GM10847 (cell line): ENCODE measurements around the gene ERAS.

Experiments used
- POLR2A ChIP-seq: IDR thresholded peaks from 2 replicates; pipeline ENCODE4 v1.6.1; 2011; ENCODE audit not compliant: insufficient read length; ENCODE audit errors: extremely low read depth

Gene ERAS

GRCh38 chrX:48815266-48815665 is 11.0 kb upstream of the ERAS start:
- TF ChIP-seq POLR2A: no peak

GRCh38 chrX:48816014-48816810 is 10.1 kb upstream of the ERAS start:
- no peak for TF ChIP-seq POLR2A

DNA sequence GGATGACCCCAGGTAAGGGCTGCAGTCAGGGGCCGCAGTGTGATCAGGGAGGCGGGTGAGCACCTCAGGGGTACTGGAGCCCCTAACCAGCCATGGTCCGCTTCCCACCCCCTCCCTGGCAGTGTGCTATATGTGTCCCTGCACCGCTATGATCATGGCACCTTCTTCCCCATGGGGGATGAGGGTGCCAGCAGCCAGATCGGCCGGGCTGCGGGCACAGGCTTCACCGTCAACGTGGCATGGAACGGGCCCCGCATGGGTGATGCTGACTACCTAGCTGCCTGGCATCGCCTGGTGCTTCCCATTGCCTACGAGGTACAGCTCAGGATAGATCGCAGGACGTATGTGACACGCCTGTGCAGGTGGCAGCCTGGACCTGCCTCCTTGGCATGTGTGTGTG is 8.2 kb upstream of the ERAS start:
- no peak for TF ChIP-seq POLR2A

DNA sequence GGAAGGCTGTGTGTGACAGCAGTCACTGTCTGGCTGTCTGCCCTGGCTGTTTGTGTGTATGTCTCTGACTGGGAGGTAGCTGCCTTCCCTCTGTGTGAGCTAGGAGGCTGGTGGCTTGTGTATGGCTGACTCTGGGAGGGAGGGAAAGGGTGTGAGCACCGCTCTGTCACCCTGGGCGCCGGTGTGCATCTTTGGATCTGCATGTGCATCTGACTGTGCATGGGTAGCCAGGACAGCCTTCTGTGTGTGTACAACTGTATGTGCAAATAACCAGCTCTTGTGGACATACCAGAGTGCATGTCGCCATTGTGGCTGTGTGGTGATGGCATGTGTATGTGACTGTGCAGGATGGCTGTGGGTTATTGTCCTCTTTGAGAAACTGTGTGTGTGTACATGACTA is 7.4 kb upstream of the ERAS start:
- no peak for TF ChIP-seq POLR2A

DNA sequence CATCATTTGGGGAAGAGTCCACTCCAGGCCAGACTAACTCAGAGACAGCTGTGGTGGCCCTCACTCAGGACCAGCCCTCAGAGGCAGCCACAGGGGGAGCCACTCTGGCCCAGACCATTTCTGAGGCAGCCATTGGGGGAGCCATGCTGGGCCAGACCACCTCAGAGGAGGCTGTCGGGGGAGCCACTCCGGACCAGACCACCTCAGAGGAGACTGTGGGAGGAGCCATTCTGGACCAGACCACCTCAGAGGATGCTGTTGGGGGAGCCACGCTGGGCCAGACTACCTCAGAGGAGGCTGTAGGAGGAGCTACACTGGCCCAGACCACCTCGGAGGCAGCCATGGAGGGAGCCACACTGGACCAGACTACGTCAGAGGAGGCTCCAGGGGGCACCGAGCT is 3.3 kb upstream of the ERAS start:
- TF ChIP-seq POLR2A: no peak

GRCh38 chrX:48824066-48824465 is 2.2 kb upstream of the ERAS start:
- no peak for TF ChIP-seq POLR2A

GRCh38 chrX:48826876-48827653 is 752 bp downstream of the ERAS start:
- no peak for TF ChIP-seq POLR2A

DNA sequence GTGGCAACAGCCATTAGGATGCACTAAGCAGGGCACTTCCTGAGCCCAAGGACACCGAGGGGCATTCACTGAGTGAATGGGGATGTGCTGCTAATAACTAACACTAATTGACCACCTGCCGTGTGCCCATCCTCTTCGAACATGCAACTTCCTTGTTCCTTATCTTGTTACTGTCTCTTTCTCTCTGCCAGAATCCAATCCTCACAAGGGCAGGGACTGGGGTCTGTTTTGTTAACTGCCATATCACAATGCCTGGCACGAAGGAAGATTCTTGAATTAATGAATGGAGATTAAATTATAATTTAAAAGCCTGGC is 1.3 kb downstream of the ERAS start:
- TF ChIP-seq POLR2A: no peak

DNA sequence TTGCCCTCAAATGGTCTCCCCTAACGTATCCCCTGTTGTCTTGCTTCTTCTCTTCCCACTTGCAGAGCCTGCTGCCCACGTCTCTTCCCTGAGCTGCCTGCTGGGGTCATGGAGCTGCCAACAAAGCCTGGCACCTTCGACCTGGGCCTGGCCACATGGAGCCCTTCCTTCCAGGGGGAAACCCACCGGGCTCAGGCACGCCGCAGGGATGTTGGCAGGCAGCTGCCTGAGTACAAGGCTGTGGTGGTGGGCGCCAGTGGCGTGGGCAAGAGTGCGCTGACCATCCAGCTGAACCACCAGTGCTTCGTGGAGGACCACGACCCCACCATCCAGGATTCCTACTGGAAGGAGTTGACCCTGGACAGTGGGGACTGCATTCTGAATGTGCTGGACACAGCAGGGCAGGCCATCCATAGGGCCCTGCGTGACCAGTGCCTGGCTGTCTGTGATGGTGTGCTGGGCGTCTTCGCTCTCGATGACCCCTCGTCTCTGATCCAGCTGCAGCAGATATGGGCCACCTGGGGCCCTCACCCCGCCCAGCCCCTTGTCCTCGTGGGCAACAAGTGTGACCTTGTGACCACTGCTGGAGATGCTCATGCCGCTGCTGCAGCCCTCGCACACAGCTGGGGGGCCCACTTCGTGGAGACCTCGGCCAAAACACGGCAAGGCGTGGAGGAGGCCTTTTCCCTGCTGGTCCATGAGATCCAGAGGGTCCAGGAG is 2.9 kb downstream of the ERAS start:
- no peak for TF ChIP-seq POLR2A

DNA sequence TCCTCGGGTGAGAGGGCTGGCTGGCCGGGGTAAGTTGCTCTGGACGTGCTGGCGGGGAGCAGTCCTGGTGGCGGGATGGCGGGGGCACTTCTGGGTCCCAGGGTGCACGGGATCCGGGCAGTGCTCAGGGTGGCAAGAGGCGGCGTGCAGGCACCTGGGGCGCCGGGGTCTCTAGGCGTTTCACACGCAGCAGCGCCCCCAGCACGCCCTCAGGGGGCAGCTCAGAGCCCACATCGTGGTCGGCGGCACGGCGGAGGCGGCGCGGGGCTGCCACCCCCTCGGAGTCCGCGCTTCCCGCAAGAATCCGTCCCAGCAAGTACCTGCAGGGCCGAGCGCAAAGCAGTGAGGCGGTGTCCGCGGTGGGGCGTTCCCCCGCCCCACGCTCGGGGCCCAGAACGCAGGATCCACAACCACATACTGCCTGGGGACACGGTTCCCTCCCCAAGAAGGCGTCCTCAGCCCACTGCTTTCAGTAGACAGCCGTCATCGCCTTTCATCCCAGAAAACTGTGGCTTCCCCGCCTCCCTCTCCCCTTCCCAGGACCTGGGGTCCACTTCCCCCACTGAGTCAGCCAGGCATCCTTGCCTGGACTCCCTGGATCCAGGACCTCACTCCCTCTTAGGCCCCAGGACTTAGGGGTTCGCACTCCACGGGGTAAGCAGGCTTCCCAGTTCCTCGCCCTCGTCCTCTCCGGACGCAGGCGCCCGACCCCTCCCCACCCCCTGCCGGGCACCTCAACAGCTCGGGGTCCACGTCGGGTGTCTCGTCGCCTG is 5.0 kb downstream of the ERAS start:
- no peak for TF ChIP-seq POLR2A

GRCh38 chrX:48831909-48832291 is 5.6 kb downstream of the ERAS start:
- TF ChIP-seq POLR2A: no peak

GRCh38 chrX:48833542-48834138 is 7.3 kb downstream of the ERAS start:
- TF ChIP-seq POLR2A: no peak

DNA sequence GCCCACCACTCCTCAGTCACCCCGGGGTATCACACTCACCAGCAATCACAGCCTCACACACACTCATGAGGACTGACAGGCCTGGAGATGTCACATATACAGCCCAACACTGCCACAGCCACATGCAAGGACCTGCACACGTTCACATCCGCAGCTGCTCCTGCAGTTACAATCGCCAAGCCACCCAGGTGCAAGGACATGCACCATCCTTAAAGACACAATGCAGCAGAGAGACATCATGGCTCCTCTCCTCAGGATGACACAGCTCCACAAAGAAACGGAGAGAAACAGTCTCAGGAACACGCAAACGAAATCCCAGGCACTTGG is 8.0 kb downstream of the ERAS start:
- no peak for TF ChIP-seq POLR2A

GRCh38 chrX:48835524-48836329 is 9.4 kb downstream of the ERAS start, which contains the start of gene PCSK1N:
PCSK1N (minus strand) TSS chrX:48835610; CDS start chrX:48835532, 78 bp downstream.
- no peak for TF ChIP-seq POLR2A

DNA sequence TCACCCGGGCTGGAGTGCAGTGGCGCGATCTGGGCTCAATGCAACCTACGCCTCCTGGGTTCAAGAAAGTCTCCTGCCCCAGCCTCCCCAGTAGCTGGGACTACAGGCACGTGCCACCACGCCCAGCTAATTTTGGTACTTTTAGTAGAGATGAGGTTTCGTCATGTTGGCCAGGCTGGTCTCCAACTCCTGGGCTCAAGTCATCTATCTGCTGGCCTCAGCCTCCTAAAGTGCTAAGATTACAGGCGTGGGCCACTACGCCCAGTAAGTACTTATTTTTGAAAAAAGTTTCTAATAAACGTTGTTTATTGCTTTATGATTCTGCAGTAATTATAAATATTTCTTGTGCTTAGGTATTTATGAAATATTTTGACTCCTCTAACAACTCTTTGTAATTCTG is 13.4 kb downstream of the ERAS start:
- TF ChIP-seq POLR2A: no peak

GRCh38 chrX:48848847-48849246 is 22.5 kb downstream of the ERAS start:
- TF ChIP-seq POLR2A: no peak
